ENCODE measurements around the gene SSU72. TPM values are rescaled to one million over a fixed set of nuclear protein-coding genes. Genes with fewer than 3 reads are reported as not detected.

SSU72 gene
- total RNA-seq, 1 experiment from 2014 or later = 104 TPM

DNA sequence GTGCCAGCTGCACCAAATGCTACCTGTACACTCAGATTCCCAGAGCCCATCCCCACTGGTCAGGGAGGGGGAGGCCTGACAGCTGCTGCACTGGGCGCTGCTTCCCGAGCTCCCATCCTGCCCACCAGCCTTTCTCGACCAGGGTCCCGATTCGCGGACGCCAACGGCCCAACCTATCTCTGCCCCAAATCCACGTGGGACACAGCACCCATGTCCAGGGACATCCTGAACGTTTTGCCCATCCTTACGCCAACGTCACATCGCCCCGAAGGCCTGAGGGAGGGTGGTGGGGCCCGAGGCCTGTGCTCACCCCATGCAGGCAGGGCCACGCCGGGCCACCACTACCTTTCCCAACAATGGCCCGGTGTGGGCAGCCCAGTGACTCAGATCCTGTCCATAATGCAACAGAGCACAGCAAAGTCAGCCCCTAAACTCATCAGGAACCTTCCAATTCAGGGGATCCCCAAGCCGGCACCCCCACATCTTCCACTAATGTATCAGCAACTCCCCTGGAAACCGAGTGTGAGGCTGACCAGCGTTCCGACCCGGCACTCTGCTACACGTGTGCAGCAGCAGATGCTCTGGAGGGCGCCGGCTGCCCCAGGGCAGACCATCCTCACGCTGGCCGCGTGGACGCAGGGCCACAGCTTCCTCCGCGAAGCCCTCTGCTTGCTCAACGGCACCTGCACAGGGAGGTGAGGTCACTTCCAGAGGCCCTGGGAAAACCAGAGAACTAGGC, 23.0 kb downstream of the SSU72 start:
- DNase-seq (ENCODE audit: unreplicated experiment) = no peak
- intact Hi-C loops (cut with micrococcal nuclease) = no loop called here
- no peak overlapping the region for H3K27ac Mint-ChIP-seq (ENCODE audit: low read depth, unreplicated experiment)
- H3K27me3 Mint-ChIP-seq (ENCODE audit: insufficient read depth, unreplicated experiment) = no peaks in the 10 kb centered on the region
- ChIA-PET CTCF (interaction anchor here (1.1 kb wide), 1 partner anchor 149 kb away, joined by 3 read pairs; no protein-coding TSS in a partner anchor), POLR2A (interaction anchor here (1.3 kb wide), 1 partner anchor 10 kb away, joined by 3 read pairs; no protein-coding TSS in a partner anchor)
- H3K4me3 Mint-ChIP-seq (ENCODE audit: unreplicated experiment) = no peak overlapping the region
- TF ChIP-seq, protein P1, sequence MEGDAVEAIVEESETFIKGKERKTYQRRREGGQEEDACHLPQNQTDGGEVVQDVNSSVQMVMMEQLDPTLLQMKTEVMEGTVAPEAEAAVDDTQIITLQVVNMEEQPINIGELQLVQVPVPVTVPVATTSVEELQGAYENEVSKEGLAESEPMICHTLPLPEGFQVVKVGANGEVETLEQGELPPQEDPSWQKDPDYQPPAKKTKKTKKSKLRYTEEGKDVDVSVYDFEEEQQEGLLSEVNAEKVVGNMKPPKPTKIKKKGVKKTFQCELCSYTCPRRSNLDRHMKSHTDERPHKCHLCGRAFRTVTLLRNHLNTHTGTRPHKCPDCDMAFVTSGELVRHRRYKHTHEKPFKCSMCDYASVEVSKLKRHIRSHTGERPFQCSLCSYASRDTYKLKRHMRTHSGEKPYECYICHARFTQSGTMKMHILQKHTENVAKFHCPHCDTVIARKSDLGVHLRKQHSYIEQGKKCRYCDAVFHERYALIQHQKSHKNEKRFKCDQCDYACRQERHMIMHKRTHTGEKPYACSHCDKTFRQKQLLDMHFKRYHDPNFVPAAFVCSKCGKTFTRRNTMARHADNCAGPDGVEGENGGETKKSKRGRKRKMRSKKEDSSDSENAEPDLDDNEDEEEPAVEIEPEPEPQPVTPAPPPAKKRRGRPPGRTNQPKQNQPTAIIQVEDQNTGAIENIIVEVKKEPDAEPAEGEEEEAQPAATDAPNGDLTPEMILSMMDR (IDR thresholded peaks at IDR 0.05; ENCODE audit: unreplicated experiment) = no peak
- BruUV-seq (replicated peaks) = no TSS peak
- H3K4me1 Mint-ChIP-seq (ENCODE audit: insufficient read depth, unreplicated experiment) = peaks cover 8% of the 10 kb centered on the region
- no peaks in the 10 kb centered on the region for H3K9me3 Mint-ChIP-seq (ENCODE audit: unreplicated experiment)
- H3K36me3 Mint-ChIP-seq (ENCODE audit: insufficient read depth, unreplicated experiment) = peaks cover 33% of the 10 kb centered on the region

DNA sequence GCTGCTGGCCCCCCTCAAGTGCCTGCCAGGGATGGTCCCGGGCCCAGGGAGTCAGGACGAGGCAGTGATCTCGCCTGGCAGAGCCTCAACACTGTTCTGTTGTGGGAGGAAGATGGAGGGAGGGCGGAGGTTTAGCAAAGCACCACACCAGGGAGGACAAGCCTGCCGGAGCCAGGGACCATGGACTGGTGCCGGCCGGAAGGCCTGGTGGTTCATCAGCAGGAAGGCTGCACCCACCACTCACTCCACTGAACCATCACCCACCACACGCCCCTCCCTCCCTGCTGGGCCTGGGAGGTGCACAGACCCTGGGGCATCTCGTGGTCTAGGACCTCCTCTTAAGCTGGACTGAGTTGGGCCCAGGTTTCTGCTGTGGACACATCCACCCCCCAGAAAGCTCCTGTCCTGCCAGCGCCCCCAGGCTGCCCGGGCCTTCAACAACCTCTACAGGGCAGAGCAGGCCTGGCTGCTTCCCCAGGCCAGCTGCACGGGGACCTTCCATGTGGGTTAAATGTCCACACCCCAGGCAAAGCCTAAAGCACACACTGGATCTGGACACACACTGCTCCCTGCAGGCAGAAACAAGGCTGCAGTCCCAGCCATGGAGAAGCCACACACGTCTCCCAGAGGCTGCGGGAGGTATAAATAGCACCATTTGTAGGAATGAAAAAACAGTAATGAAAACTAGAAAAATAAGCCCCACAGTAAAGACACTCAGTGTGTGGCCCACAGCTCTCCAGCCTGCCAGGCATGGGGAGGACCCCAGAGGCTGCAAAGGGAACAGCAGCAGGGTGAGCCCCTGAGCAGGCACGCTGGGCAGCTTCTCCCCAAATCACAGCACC, 23.9 kb downstream of the SSU72 start:
- Mint-ChIP-seq H3K36me3 (ENCODE audit: insufficient read depth, unreplicated experiment) (peaks cover 39% of the 10 kb centered on the region), H3K27ac (ENCODE audit: low read depth, unreplicated experiment) (no peak overlapping the region), H3K4me3 (ENCODE audit: unreplicated experiment) (no peak overlapping the region), H3K4me1 (ENCODE audit: insufficient read depth, unreplicated experiment) (peaks cover 8% of the 10 kb centered on the region), H3K9me3 (ENCODE audit: unreplicated experiment) (no peaks in the 10 kb centered on the region), H3K27me3 (ENCODE audit: insufficient read depth, unreplicated experiment) (no peaks in the 10 kb centered on the region)
- BruUV-seq (replicated peaks) = no TSS peak
- TF ChIP-seq, protein P1 (IDR thresholded peaks at IDR 0.05; ENCODE audit: unreplicated experiment) = peak; percentile 19
- ChIA-PET POLR2A (no interaction called here), CTCF (interaction anchor here (1.1 kb wide), 1 partner anchor 149 kb away, joined by 3 read pairs; no protein-coding TSS in a partner anchor)
- intact Hi-C loops (cut with micrococcal nuclease) = no loop called here
- DNase-seq (ENCODE audit: unreplicated experiment) = no peak

DNA sequence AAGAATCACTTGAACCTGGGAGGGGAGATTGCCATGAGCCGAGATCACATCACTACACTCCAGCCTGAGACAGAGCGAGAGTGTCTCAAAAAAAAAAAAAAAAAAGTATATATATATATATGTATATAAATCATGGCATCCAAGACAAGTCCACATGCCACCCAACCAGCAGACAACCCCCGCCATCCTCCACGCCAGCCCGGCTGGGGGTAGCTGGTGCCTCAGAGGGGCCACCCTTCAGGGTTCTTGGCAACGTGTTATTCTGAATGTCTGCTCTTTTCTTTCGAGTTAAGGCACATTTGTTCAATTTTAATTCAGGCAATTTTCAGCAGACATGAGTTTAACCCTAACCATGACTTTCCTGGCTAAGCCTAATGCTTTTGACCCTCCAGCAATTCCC, 24.6 kb downstream of the SSU72 start:
- TF ChIP-seq, protein P1 (IDR thresholded peaks at IDR 0.05; ENCODE audit: unreplicated experiment) = no peak
- no peak for DNase-seq (ENCODE audit: unreplicated experiment)
- ChIA-PET POLR2A (no interaction called here), CTCF (interaction anchor here (0.6 kb wide), 1 partner anchor 857 kb away, joined by 3 read pairs; no protein-coding TSS in a partner anchor)
- BruUV-seq (replicated peaks) = no TSS peak
- no peak overlapping the region for H3K4me3 Mint-ChIP-seq (ENCODE audit: unreplicated experiment)
- peaks cover 6% of the 10 kb centered on the region for H3K4me1 Mint-ChIP-seq (ENCODE audit: insufficient read depth, unreplicated experiment)
- H3K9me3 Mint-ChIP-seq (ENCODE audit: unreplicated experiment) = no peaks in the 10 kb centered on the region
- no peak overlapping the region for H3K27ac Mint-ChIP-seq (ENCODE audit: low read depth, unreplicated experiment)
- H3K36me3 Mint-ChIP-seq (ENCODE audit: insufficient read depth, unreplicated experiment) = peaks cover 31% of the 10 kb centered on the region
- intact Hi-C loops (cut with micrococcal nuclease) = no loop called here
- no peaks in the 10 kb centered on the region for H3K27me3 Mint-ChIP-seq (ENCODE audit: insufficient read depth, unreplicated experiment)

DNA sequence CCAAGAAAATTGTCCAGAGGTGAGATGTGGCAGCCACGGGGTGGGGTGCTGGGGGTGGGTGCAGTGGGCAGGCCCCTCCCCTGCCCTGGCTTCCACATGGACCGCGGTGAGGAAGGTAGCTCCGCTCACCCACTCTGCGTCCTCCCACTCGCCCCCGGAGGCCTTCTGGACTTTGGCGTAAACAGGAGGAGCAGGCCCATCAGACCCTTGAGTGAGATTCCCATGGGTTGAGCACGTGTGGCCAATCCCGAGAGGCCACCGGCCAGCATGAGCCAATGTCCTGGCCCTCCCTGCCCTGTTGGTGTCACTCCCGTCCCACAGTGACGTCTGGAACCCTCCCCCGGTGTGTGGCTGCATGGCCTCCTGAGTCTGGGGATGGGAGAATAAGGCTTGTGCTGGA, 26.1 kb downstream of the SSU72 start:
- TF ChIP-seq, protein P1 (IDR thresholded peaks at IDR 0.05; ENCODE audit: unreplicated experiment) = no peak
- ChIA-PET POLR2A (interaction anchor here (0.7 kb wide), 1 partner anchor 839 kb away, joined by 3 read pairs; no protein-coding TSS in a partner anchor), CTCF (interaction anchor here (0.8 kb wide), 1 partner anchor 28 kb away, joined by 3 read pairs; no protein-coding TSS in a partner anchor)
- no peak for DNase-seq (ENCODE audit: unreplicated experiment)
- Mint-ChIP-seq H3K4me3 (ENCODE audit: unreplicated experiment) (no peak overlapping the region), H3K4me1 (ENCODE audit: insufficient read depth, unreplicated experiment) (no peaks in the 10 kb centered on the region), H3K36me3 (ENCODE audit: insufficient read depth, unreplicated experiment) (peaks cover 33% of the 10 kb centered on the region), H3K27ac (ENCODE audit: low read depth, unreplicated experiment) (no peak overlapping the region), H3K27me3 (ENCODE audit: insufficient read depth, unreplicated experiment) (no peaks in the 10 kb centered on the region), H3K9me3 (ENCODE audit: unreplicated experiment) (no peaks in the 10 kb centered on the region)
- BruUV-seq (replicated peaks) = no TSS peak
- intact Hi-C loops (cut with micrococcal nuclease) = no loop called here
